Measurements from ENCODE around the gene YTHDF1.

The YTHDF1 gene

GRCh38 chr20:63238514-63239125, 22.7 kb upstream of the YTHDF1 start:
- ATAC-seq = peak; percentile 13; the same call in 1 of the 3 replicates
- no peak for TF ChIP-seq ZFP30 (CRISPR knock-in tag; IDR thresholded peaks at IDR 0.05)
- TF ChIP-seq TOX (CRISPR knock-in tag; IDR thresholded peaks at IDR 0.05; ENCODE audit: borderline replicate concordance) = no peak
- no peak for TF ChIP-seq CSRNP3 (CRISPR knock-in tag; IDR thresholded peaks at IDR 0.05)
- no peak for TF ChIP-seq ARNTL (CRISPR knock-in tag; IDR thresholded peaks at IDR 0.05; ENCODE audit: borderline replicate concordance, low read depth)
- TF ChIP-seq GLIS3 (CRISPR knock-in tag; IDR thresholded peaks at IDR 0.05) = no peak
- no peak for TF ChIP-seq ZC3H10 (CRISPR knock-in tag; IDR thresholded peaks at IDR 0.05)
- no peak for TF ChIP-seq PATZ1 (CRISPR knock-in tag; IDR thresholded peaks at IDR 0.05; ENCODE audit: borderline replicate concordance)
- TF ChIP-seq ZFP3 (CRISPR knock-in tag; IDR thresholded peaks at IDR 0.05) = no peak
- no peak for TF ChIP-seq TCF4 (CRISPR knock-in tag; IDR thresholded peaks at IDR 0.05; ENCODE audit: borderline replicate concordance)
- no peak for TF ChIP-seq BACH2 (CRISPR knock-in tag; IDR thresholded peaks at IDR 0.05; ENCODE audit: borderline replicate concordance)
- no peak for TF ChIP-seq PPARA (CRISPR knock-in tag; IDR thresholded peaks at IDR 0.05; ENCODE audit: borderline replicate concordance)
- no peak for TF ChIP-seq OSR1 (CRISPR knock-in tag; IDR thresholded peaks at IDR 0.05)
- no peak for TF ChIP-seq CSDC2 (CRISPR knock-in tag; IDR thresholded peaks at IDR 0.05)
- no peak for TF ChIP-seq RARB (CRISPR knock-in tag; IDR thresholded peaks at IDR 0.05)
- TF ChIP-seq SNAI2 (CRISPR knock-in tag; IDR thresholded peaks at IDR 0.05) = no peak
- no peak for TF ChIP-seq ZNF8 (CRISPR knock-in tag; IDR thresholded peaks at IDR 0.05)
- TF ChIP-seq TSHZ2 (CRISPR knock-in tag; IDR thresholded peaks at IDR 0.05) = no peak
- no peak for TF ChIP-seq ESRRG (CRISPR knock-in tag; IDR thresholded peaks at IDR 0.05)
- no peak for TF ChIP-seq ISL1 (CRISPR knock-in tag; IDR thresholded peaks at IDR 0.05)
- no peak for TF ChIP-seq ZNF70 (CRISPR knock-in tag; IDR thresholded peaks at IDR 0.05)

DNA sequence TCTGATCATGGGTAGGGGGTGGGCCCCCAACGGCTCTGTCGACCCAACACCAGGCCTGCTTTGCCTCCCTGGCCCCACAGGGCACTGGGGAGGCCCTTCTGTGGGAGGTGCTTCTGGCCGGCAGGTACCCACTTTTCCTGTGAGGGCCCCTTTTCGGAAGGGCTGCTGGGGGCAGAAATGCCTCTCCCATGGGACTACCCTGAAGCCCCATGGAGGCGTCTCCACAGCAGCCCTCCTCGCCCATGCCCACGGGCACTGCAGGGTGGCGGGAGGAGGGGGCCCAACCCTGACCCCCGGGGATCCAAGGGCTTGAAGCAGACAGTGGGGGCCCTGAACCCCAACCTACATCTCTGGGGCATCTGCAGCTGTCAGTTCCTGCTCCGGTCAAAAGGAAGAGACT, 22.1 kb upstream of the YTHDF1 start:
- TF ChIP-seq CSDC2 (CRISPR knock-in tag; IDR thresholded peaks at IDR 0.05) (no peak), GLIS3 (CRISPR knock-in tag; IDR thresholded peaks at IDR 0.05) (no peak), RARB (CRISPR knock-in tag; IDR thresholded peaks at IDR 0.05) (no peak), ZC3H10 (CRISPR knock-in tag; IDR thresholded peaks at IDR 0.05) (no peak), ZNF70 (CRISPR knock-in tag; IDR thresholded peaks at IDR 0.05) (no peak), ZFP30 (CRISPR knock-in tag; IDR thresholded peaks at IDR 0.05) (no peak), ISL1 (CRISPR knock-in tag; IDR thresholded peaks at IDR 0.05) (no peak), PATZ1 (CRISPR knock-in tag; IDR thresholded peaks at IDR 0.05; ENCODE audit: borderline replicate concordance) (no peak), BACH2 (CRISPR knock-in tag; IDR thresholded peaks at IDR 0.05; ENCODE audit: borderline replicate concordance) (no peak)
- TF ChIP-seq, protein P1, sequence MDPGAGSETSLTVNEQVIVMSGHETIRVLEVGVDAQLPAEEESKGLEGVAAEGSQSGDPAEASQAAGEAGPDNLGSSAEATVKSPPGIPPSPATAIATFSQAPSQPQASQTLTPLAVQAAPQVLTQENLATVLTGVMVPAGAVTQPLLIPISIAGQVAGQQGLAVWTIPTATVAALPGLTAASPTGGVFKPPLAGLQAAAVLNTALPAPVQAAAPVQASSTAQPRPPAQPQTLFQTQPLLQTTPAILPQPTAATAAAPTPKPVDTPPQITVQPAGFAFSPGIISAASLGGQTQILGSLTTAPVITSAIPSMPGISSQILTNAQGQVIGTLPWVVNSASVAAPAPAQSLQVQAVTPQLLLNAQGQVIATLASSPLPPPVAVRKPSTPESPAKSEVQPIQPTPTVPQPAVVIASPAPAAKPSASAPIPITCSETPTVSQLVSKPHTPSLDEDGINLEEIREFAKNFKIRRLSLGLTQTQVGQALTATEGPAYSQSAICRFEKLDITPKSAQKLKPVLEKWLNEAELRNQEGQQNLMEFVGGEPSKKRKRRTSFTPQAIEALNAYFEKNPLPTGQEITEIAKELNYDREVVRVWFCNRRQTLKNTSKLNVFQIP (CRISPR knock-in tag; IDR thresholded peaks at IDR 0.05; ENCODE audit: borderline replicate concordance, low read depth) = no peak
- no peak for ATAC-seq
